Hippocampal formation (tissue), 2 donors: ENCODE results near the gene MMP26.

Experiments
- DNase-seq, 2 donors: peaks; one replicate each; lab custom pipeline; 2025; lab: John Stamatoyannopoulos, UW

The MMP26 gene

GRCh38 chr11:4704054-4704789 lies at the start of gene MMP26:
TSS of gene MMP26 (plus strand) at chr11:4704784.
- no peak for DNase-seq

GRCh38 chr11:4658629-4659445 lies 45.7 kb upstream of the MMP26 start:
- no peak for DNase-seq

- no peak for DNase-seq
Measured at GRCh38 chr11:4662876-4663275, 41.7 kb upstream of the MMP26 start.

- no peak for DNase-seq
Measured at GRCh38 chr11:4664183-4664582, 40.4 kb upstream of the MMP26 start.

GRCh38 chr11:4664786-4665185 lies 39.8 kb upstream of the MMP26 start:
- no peak for DNase-seq

GRCh38 chr11:4665424-4665823 lies 39.2 kb upstream of the MMP26 start:
- DNase-seq, result no peak

GRCh38 chr11:4671741-4672140 lies 32.8 kb upstream of the MMP26 start:
- no peak for DNase-seq

- no peak for DNase-seq
Measured at GRCh38 chr11:4672470-4672869, 32.1 kb upstream of the MMP26 start.

GRCh38 chr11:4673781-4674180 lies 30.8 kb upstream of the MMP26 start:
- DNase-seq, result no peak

- no peak for DNase-seq
Measured at GRCh38 chr11:4677948-4678347, 26.6 kb upstream of the MMP26 start.

GRCh38 chr11:4680341-4680740 lies 24.2 kb upstream of the MMP26 start:
- DNase-seq, result no peak

GRCh38 chr11:4682623-4683419 lies 21.8 kb upstream of the MMP26 start:
- no peak for DNase-seq

- DNase-seq, result no peak
Measured at GRCh38 chr11:4684631-4685285, 19.8 kb upstream of the MMP26 start.

GRCh38 chr11:4695442-4695841 lies 9.1 kb upstream of the MMP26 start:
- DNase-seq, result no peak

GRCh38 chr11:4697585-4697984 lies 7.0 kb upstream of the MMP26 start, which contains the start of gene OR51E2:
TSS of gene OR51E2 (minus strand) at chr11:4697853. CDS start at chr11:4682711, 15,142 bp downstream.
- no peak for DNase-seq

GRCh38 chr11:4699697-4700435 lies 4.7 kb upstream of the MMP26 start:
- DNase-seq, result no peak

- no peak for DNase-seq
Measured at GRCh38 chr11:4700436-4700820, 4.2 kb upstream of the MMP26 start.

- DNase-seq, result no peak
Measured at GRCh38 chr11:4704790-4705334, 278 bp downstream of the MMP26 start.

- DNase-seq, result no peak
Measured at GRCh38 chr11:4713241-4713640, 8.7 kb downstream of the MMP26 start.

- DNase-seq, result no peak
Measured at GRCh38 chr11:4714300-4714699, 9.7 kb downstream of the MMP26 start.
